Colonic mucosa (tissue), 4 donors: Measurements from ENCODE around the gene NMNAT1. TPM values are rescaled to one million over a fixed set of nuclear protein-coding genes. Genes with fewer than 3 reads are reported as not detected.

Source experiments
- DNase-seq: peaks from one replicate; pipeline ENCODE4 v3.0.0-alpha.2; 2020
- H3K27ac ChIP-seq: fragments of 200-600 bp; one replicate; pipeline ENCODE4 v1.8.0; 2021
- H3K27me3 ChIP-seq: fragments of 200-600 bp; one replicate; pipeline ENCODE4 v1.8.0; 2021
- H3K36me3 ChIP-seq: fragments of 200-600 bp; one replicate; pipeline ENCODE4 v1.8.0; 2021
- H3K4me1 ChIP-seq: fragments of 200-600 bp; one replicate; pipeline ENCODE4 v1.8.0; 2021; ENCODE audit warnings: mild to moderate bottlenecking
- H3K4me3 ChIP-seq: fragments of 200-600 bp; one replicate; pipeline ENCODE4 v1.8.0; 2021
- H3K9ac ChIP-seq, 2 donors: one replicate each; pipeline ENCODE4 v1.7.0; 2013; ENCODE audit warnings: control low read depth in 2 of 2, low read depth in 2 of 2, low read length in 2 of 2
- H3K9me3 ChIP-seq: fragments of 200-600 bp; one replicate; pipeline ENCODE4 v1.8.0; 2021
- CTCF ChIP-seq: fragments of 200-600 bp; IDR thresholded peaks from one replicate; pipeline ENCODE4 v1.8.0; 2022; ENCODE audit warnings: antibody characterized with exemption, mild to moderate bottlenecking
- intact Hi-C: fragments of 100-400 bp; cut with DNase I; formaldehyde crosslinking; loops from one replicate; pipeline ENCODE4 v1.14.1; 2022
- total RNA-seq, 2 donors: library from RNA; stranded (reverse); fragmentation: NEBNext Ultra II Directional in 1 of 2; extraction: Animal tissue kit (Norgen Biotek cat#: 25700) in 1 of 2; gene quantifications; one replicate each; pipeline ENCODE4 v1.2.1, GENCODE V29; 2021
- donor health status: healthy.
- donor health status: DM: no; HTN: no; CAD: no.
- donor health status: DM: no; HTN: no; CAD: no.

The NMNAT1 gene
- 10 to 100 TPM; 18.8 to 25.4 TPM for total RNA-seq

GRCh38 chr1:9942939-9943788, at the start of gene NMNAT1, which contains the start of gene LZIC:
TSS of gene NMNAT1 (plus strand) at chr1:9943475. CDS start at chr1:9972074, 28,599 bp downstream.
TSS of gene LZIC (minus strand) at chr1:9943391. CDS start at chr1:9936619, 6,772 bp downstream.
- Histone ChIP-seq H3K9ac (peak within 1 kb of the TSS; percentile 83 to 97), H3K27ac (peak within 1 kb of the TSS; percentile 90), H3K9me3 (no peaks in the 10 kb centered on the region), H3K4me3 (peak within 1 kb of the TSS; percentile 77), H3K36me3 (no peaks in the 10 kb centered on the region), H3K4me1 (no peaks in the 10 kb centered on the region), H3K27me3 (no peaks in the 10 kb centered on the region)
- intact Hi-C loops: loop anchor here (2.0 kb wide), 1 partner anchor 68 kb away; no protein-coding TSS in a partner anchor
- no peak for TF ChIP-seq CTCF
- DNase-seq: peak; percentile 95

- Histone ChIP-seq H3K27me3 (no peaks in the 10 kb centered on the region), H3K4me3 (no peak overlapping the region), H3K9me3 (no peaks in the 10 kb centered on the region), H3K27ac (no peak overlapping the region), H3K4me1 (no peaks in the 10 kb centered on the region), H3K9ac (no peak overlapping the region), H3K36me3 (no peaks in the 10 kb centered on the region)
- DNase-seq: no peak
- intact Hi-C loops: no loop called here
- TF ChIP-seq CTCF: no peak
Measured at GRCh38 chr1:9894115-9894514, 49.2 kb upstream of the NMNAT1 start.

- Histone ChIP-seq H3K27ac (peak overlapping the region; percentile 67), H3K9ac (peak overlapping the region in 1 of 2 donors; percentile 73), H3K4me1 (peaks cover 13% of the 10 kb centered on the region), H3K9me3 (no peaks in the 10 kb centered on the region), H3K4me3 (no peak overlapping the region), H3K36me3 (no peaks in the 10 kb centered on the region), H3K27me3 (no peaks in the 10 kb centered on the region)
- no peak for TF ChIP-seq CTCF
- intact Hi-C loops: no loop called here
- DNase-seq: peak; percentile 76
Measured at GRCh38 chr1:9900142-9901043, 42.9 kb upstream of the NMNAT1 start.

GRCh38 chr1:9901148-9902059, 41.9 kb upstream of the NMNAT1 start:
- Histone ChIP-seq H3K27me3 (no peaks in the 10 kb centered on the region), H3K4me3 (no peak overlapping the region), H3K9ac (peak overlapping the region in 1 of 2 donors; percentile 73), H3K36me3 (no peaks in the 10 kb centered on the region), H3K4me1 (peaks cover 13% of the 10 kb centered on the region), H3K27ac (no peak overlapping the region), H3K9me3 (no peaks in the 10 kb centered on the region)
- no peak for TF ChIP-seq CTCF
- peak; percentile 44 for DNase-seq
- intact Hi-C loops: no loop called here
